HepG2 (cell line): Measurements from ENCODE around the gene CFAP73. TPM values are rescaled to one million over a fixed set of nuclear protein-coding genes. Genes with fewer than 3 reads are reported as not detected.

Experiments
- ATAC-seq: fragments of 200-7000 bp; cut with Tn5 transposase; 3 replicates; pipeline ENCODE4 v1.9.1; 2020; ENCODE audit warnings: mild to moderate bottlenecking, moderate library complexity
- BruUV-seq: library from RNA; stranded (reverse); fragments of 400-500 nt; replicated peaks from 2 replicates; lab custom pipeline; 2021; lab: Mats Ljungman, UMichigan
- CTCF ChIA-PET: fragments of 300-600 bp; formaldehyde crosslinking; extraction: SDS; loops from one replicate; lab custom pipeline; 2021; ENCODE audit warnings: low total read pairs, inconsistent platforms, low intra/inter-chr PET ratio; lab: Yijun Ruan, JAX
- POLR2A ChIA-PET: fragments of 350-600 bp; sonication (Branson Sonifier 250); formaldehyde crosslinking; loops from one replicate; lab custom pipeline; 2020; ENCODE audit warnings: antibody characterized with exemption, inconsistent platforms; lab: Yijun Ruan, JAX
- DNase-seq: peaks from one replicate; pipeline ENCODE4 v3.0.0-alpha.2; 2015; ENCODE audit warnings: low spot score
- FAIRE-seq: peaks from 3 replicates; lab custom pipeline; 2011; peaks lifted over from hg19 to GRCh38; lab: Jason Lieb, UNC
- H2AFZ ChIP-seq: one replicate; pipeline ENCODE4 v1.6.1; 2011; ENCODE audit warnings: low read length, inconsistent platforms
- H3K27ac ChIP-seq: fragments of 300-600 bp; 3 replicates; pipeline ENCODE4 v1.8.0; 2011; ENCODE audit warnings: mixed run types, mild to moderate bottlenecking, mixed read lengths, low read length, inconsistent platforms; ENCODE audit not compliant: insufficient read depth; ENCODE audit errors: extremely low read length
- H3K27me3 ChIP-seq, 2 experiments: fragments of 200-600 bp in 1 of 2; 2 replicates in 1 of 2; 3 replicates in 1 of 2; pipeline versions ENCODE4 v1.6.0 to v1.8.0; 2011; ENCODE audit warnings: low read length in 2 of 2, mild to moderate bottlenecking in 2 of 2, moderate library complexity in 2 of 2, inconsistent platforms in 1 of 2; ENCODE audit not compliant: insufficient read depth in 2 of 2, control insufficient read depth in 1 of 2
- H3K36me3 ChIP-seq, 2 experiments: fragments of 200-600 bp in 1 of 2; replicated peaks in 1 of 2; 2 replicates in 1 of 2; 3 replicates in 1 of 2; pipeline versions ENCODE4 v1.5.1 to v1.8.0; 2011; ENCODE audit warnings: low read length in 2 of 2, inconsistent platforms in 1 of 2; ENCODE audit not compliant: insufficient read depth in 2 of 2, control insufficient read depth in 1 of 2
- H3K4me1 ChIP-seq: 2 replicates; pipeline ENCODE4 v1.5.1; 2012; ENCODE audit warnings: low read length, inconsistent platforms; ENCODE audit not compliant: insufficient read depth
- H3K4me2 ChIP-seq: 2 replicates; pipeline ENCODE4 v1.6.0; 2011; ENCODE audit warnings: low read depth, low read length, inconsistent platforms
- H3K4me3 ChIP-seq, 3 experiments: fragments of 200-600 bp in 1 of 3; sonication (generic), shearing (Covaris generic) in 1 of 3; replicated peaks in 1 of 3; 2 replicates each; pipeline ENCODE4 v1.5.1; 2011 to 2016; ENCODE audit warnings: low read length in 3 of 3, inconsistent platforms in 2 of 3, low read depth in 2 of 3, mild to moderate bottlenecking in 2 of 3, control low read depth in 1 of 3, mixed read lengths in 1 of 3; ENCODE audit not compliant: insufficient read depth in 1 of 3
- H3K79me2 ChIP-seq: one replicate; pipeline ENCODE4 v1.6.1; 2011; ENCODE audit warnings: low read length, inconsistent platforms; ENCODE audit not compliant: insufficient read depth
- H3K9ac ChIP-seq: 2 replicates; pipeline ENCODE4 v1.6.0; 2011; ENCODE audit warnings: mild to moderate bottlenecking, low read depth, low read length, inconsistent platforms; ENCODE audit not compliant: insufficient read depth
- H3K9me3 ChIP-seq: 2 replicates; pipeline ENCODE4 v1.5.1; 2012; ENCODE audit warnings: mild to moderate bottlenecking, low read length
- H4K20me1 ChIP-seq: 2 replicates; pipeline ENCODE4 v1.6.0; 2011; ENCODE audit warnings: inconsistent platforms, mild to moderate bottlenecking, low read length, moderate library complexity; ENCODE audit not compliant: insufficient read depth
- ATF7-NPFF ChIP-seq: sonication (generic); formaldehyde crosslinking; IDR thresholded peaks from 2 replicates; pipeline ENCODE4 v1.8.1; 2023; ENCODE audit warnings: mild to moderate bottlenecking, low read depth, missing genetic modification reagents, moderate library complexity
- CEBPG ChIP-seq: IDR thresholded peaks from 2 replicates; pipeline ENCODE4 v1.6.1; 2016
- HMG20A ChIP-seq: IDR thresholded peaks from 2 replicates; pipeline ENCODE4 v1.6.1; 2016; ENCODE audit warnings: borderline replicate concordance
- JDP2 ChIP-seq: sonication (generic); formaldehyde crosslinking; IDR thresholded peaks from 2 replicates; pipeline ENCODE4 v1.8.1; 2022; ENCODE audit warnings: missing genetic modification reagents, borderline replicate concordance
- KMT2B ChIP-seq: IDR thresholded peaks from 2 replicates; pipeline ENCODE4 v1.6.1; 2016; ENCODE audit warnings: missing genetic modification reagents, missing compliant biosample characterization
- MEIS2 ChIP-seq: sonication (generic); formaldehyde crosslinking; IDR thresholded peaks from 2 replicates; pipeline ENCODE4 v1.9.0; 2021; ENCODE audit warnings: mild to moderate bottlenecking, missing genetic modification reagents
- PCBP2 ChIP-seq: fragments of 200-400 bp; formaldehyde crosslinking; optimal IDR thresholded peaks from 2 replicates; pipeline ENCODE3; 2018; ENCODE audit warnings: low read length, low read depth; ENCODE audit not compliant: poor library complexity, severe bottlenecking
- RELA ChIP-seq: sonication (generic); formaldehyde crosslinking; IDR thresholded peaks from 2 replicates; pipeline ENCODE4 v1.4.0; 2020; ENCODE audit warnings: missing genetic modification reagents
- SATB2 ChIP-seq: sonication (generic); formaldehyde crosslinking; IDR thresholded peaks from 2 replicates; pipeline ENCODE4 v1.5.0; 2020; ENCODE audit warnings: missing genetic modification reagents
- TCF7 ChIP-seq: sonication (generic); IDR thresholded peaks from 2 replicates; pipeline ENCODE4 v1.6.1; 2016; ENCODE audit warnings: antibody characterized with exemption, low read depth
- ZNF441 ChIP-seq: sonication (generic); formaldehyde crosslinking; IDR thresholded peaks from 2 replicates; pipeline ENCODE4 v1.7.0; 2021; ENCODE audit warnings: missing genetic modification reagents, borderline replicate concordance
- ZNF569 ChIP-seq: sonication (generic); formaldehyde crosslinking; IDR thresholded peaks from 2 replicates; pipeline ENCODE4 v1.5.0; 2020; ENCODE audit warnings: mild to moderate bottlenecking, missing genetic modification reagents, moderate library complexity, borderline replicate concordance
- ZNF761 ChIP-seq: sonication (generic); formaldehyde crosslinking; conservative IDR thresholded peaks from 2 replicates; pipeline ENCODE4 v1.4.0; 2020; ENCODE audit warnings: mild to moderate bottlenecking, missing genetic modification reagents
- ZSCAN31 ChIP-seq: sonication (generic); formaldehyde crosslinking; IDR thresholded peaks from 2 replicates; pipeline ENCODE4 v1.5.0; 2020; ENCODE audit warnings: low read depth, mild to moderate bottlenecking, missing genetic modification reagents
- WGBS: methylation state at CpG from one replicate; pipeline ENCODE4 v1.1.6; 2017; ENCODE audit warnings: low lambda C conversion rate; 5-methylcytosine and 5-hydroxymethylcytosine counted together
- in situ Hi-C: cut with HindIII; loops from 2 replicates; pipeline ENCODE4 v1.10.0; 2017; ENCODE audit warnings: low pct_unique_long_range_greater_than_20kb; ENCODE audit not compliant: extremely low pct_ligation_motif_present
- intact Hi-C: fragments of 100-400 bp; cut with micrococcal nuclease; formaldehyde crosslinking; loops from one replicate; pipeline ENCODE4 v1.10.0; 2022; ENCODE audit not compliant: unreplicated experiment
- polyA plus RNA-seq, 8 experiments: library from polyadenylated mRNA; depleted of rRNA in 3 of 8; stranded (reverse) in 7 of 8; unstranded in 1 of 8; fragments of >200 nt; fragmentation: Illumina TruSeq in 4 of 8; extraction: Trizol in 4 of 8; gene quantifications; 2 replicates each; pipeline versions ENCODE4 v1.2.1 to v1.2.3, GENCODE V29; 2011 to 2016; ENCODE audit warnings: low read depth in 4 of 8, missing spikeins in 1 of 8, mixed read lengths in 1 of 8; ENCODE audit not compliant: insufficient read depth in 1 of 8
- total RNA-seq, 5 experiments: library from RNA; depleted of rRNA; stranded (reverse); fragments of >200 nt; fragmentation: Illumina TruSeq; extraction: Trizol; gene quantifications; 2 replicates each; pipeline ENCODE4 v1.2.3, GENCODE V29; 2016; ENCODE audit warnings: low read depth in 1 of 5
- TF ChIP-seq, protein P1 (sequence below): sonication (generic); formaldehyde crosslinking; conservative IDR thresholded peaks from 2 replicates; pipeline ENCODE4 v1.8.0; 2022; ENCODE audit warnings: missing genetic modification reagents
- TF ChIP-seq, protein P2 (sequence below): sonication (generic); formaldehyde crosslinking; IDR thresholded peaks from 2 replicates; pipeline ENCODE4 v1.5.0; 2020; ENCODE audit warnings: missing genetic modification reagents
- TF ChIP-seq, protein P3 (sequence below): sonication (generic); formaldehyde crosslinking; IDR thresholded peaks from 2 replicates; pipeline ENCODE4 v1.8.1; 2023; ENCODE audit warnings: missing genetic modification reagents, mild to moderate bottlenecking, borderline replicate concordance
- TF ChIP-seq, protein P4 (sequence below): sonication (generic); formaldehyde crosslinking; IDR thresholded peaks from 2 replicates; pipeline ENCODE4 v1.4.0; 2020; ENCODE audit warnings: low read depth, mild to moderate bottlenecking, missing genetic modification reagents
- TF ChIP-seq, protein P5 (sequence below): IDR thresholded peaks from 2 replicates; pipeline ENCODE4 v1.6.1; 2016; ENCODE audit warnings: low read depth

The CFAP73 gene
- total and polyA plus RNA-seq, 2 of the 13 experiments (the other 11 are each of a cell fraction or from before 2014, with no cell fraction given) = not detected

DNA sequence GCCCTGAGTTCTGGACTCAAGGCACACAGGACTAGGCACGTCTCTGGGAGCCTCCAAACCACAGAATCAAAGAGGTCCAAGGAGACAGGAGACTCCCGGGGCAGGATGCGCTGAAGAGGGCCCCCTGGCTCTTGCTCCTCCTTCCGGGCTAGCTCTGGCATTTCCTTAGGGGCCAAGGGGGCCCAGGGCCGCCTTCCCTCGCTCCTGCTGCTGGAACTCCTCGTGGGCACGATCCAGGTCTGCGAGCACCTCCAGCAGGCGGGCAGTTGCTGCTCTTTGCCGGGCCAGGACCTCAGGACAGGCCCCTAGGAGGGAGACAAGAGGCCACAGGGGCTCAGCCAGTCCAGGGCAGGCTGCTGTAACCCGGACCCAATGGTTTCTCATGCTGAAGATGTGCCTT is 49.8 kb upstream of the CFAP73 start:
- WGBS = 0% methylated on average over 1 of the region's 12 CpGs
- intact Hi-C loops = loop anchor here (2.0 kb wide), 1 partner anchor 107 kb away; no protein-coding TSS in a partner anchor

More for the DNA sequence above, 49.8 kb upstream of the CFAP73 start:
- no TSS peak for BruUV-seq
- Histone ChIP-seq H3K9ac (no peak overlapping the region), H3K9me3 (no peaks in the 10 kb centered on the region), H2AFZ (no peak overlapping the region), H3K27me3 (peaks cover 0 to 6% of the 10 kb centered on the region in 2 experiments; a peak in 2 of 5 replicates), H4K20me1 (no peaks in the 10 kb centered on the region), H3K79me2 (no peaks in the 10 kb centered on the region), H3K4me3 (no peak overlapping the region), H3K4me1 (peaks cover 16% of the 10 kb centered on the region), H3K27ac (no peak overlapping the region), H3K4me2 (no peak overlapping the region), H3K36me3 (no peaks in the 10 kb centered on the region)
- FAIRE-seq (no peak), ATAC-seq (no peak), DNase-seq (no peak)
- TF ChIP-seq TCF7 (no peak), ZNF761 (CRISPR knock-in tag) (no peak), KMT2B (no peak), ZSCAN31 (CRISPR knock-in tag) (no peak), MEIS2 (no peak), ZNF441 (CRISPR knock-in tag) (no peak), CEBPG (CRISPR knock-in tag) (no peak), SATB2 (CRISPR knock-in tag) (no peak), JDP2 (CRISPR knock-in tag) (no peak), HMG20A (no peak), ZNF569 (CRISPR knock-in tag) (no peak), ATF7-NPFF (CRISPR knock-in tag) (no peak), RELA (no peak), PCBP2 (no peak)
- TF ChIP-seq, protein P1, sequence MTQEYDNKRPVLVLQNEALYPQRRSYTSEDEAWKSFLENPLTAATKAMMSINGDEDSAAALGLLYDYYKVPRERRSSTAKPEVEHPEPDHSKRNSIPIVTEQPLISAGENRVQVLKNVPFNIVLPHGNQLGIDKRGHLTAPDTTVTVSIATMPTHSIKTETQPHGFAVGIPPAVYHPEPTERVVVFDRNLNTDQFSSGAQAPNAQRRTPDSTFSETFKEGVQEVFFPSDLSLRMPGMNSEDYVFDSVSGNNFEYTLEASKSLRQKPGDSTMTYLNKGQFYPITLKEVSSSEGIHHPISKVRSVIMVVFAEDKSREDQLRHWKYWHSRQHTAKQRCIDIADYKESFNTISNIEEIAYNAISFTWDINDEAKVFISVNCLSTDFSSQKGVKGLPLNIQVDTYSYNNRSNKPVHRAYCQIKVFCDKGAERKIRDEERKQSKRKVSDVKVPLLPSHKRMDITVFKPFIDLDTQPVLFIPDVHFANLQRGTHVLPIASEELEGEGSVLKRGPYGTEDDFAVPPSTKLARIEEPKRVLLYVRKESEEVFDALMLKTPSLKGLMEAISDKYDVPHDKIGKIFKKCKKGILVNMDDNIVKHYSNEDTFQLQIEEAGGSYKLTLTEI (CRISPR knock-in tag) = no peak
- TF ChIP-seq, protein P2, sequence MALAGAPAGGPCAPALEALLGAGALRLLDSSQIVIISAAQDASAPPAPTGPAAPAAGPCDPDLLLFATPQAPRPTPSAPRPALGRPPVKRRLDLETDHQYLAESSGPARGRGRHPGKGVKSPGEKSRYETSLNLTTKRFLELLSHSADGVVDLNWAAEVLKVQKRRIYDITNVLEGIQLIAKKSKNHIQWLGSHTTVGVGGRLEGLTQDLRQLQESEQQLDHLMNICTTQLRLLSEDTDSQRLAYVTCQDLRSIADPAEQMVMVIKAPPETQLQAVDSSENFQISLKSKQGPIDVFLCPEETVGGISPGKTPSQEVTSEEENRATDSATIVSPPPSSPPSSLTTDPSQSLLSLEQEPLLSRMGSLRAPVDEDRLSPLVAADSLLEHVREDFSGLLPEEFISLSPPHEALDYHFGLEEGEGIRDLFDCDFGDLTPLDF (CRISPR knock-in tag) = no peak
- TF ChIP-seq, protein P3, sequence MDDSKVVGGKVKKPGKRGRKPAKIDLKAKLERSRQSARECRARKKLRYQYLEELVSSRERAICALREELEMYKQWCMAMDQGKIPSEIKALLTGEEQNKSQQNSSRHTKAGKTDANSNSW (CRISPR knock-in tag) = no peak
- TF ChIP-seq, protein P4, sequence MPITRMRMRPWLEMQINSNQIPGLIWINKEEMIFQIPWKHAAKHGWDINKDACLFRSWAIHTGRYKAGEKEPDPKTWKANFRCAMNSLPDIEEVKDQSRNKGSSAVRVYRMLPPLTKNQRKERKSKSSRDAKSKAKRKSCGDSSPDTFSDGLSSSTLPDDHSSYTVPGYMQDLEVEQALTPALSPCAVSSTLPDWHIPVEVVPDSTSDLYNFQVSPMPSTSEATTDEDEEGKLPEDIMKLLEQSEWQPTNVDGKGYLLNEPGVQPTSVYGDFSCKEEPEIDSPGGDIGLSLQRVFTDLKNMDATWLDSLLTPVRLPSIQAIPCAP (CRISPR knock-in tag) = no peak
- TF ChIP-seq, protein P5, sequence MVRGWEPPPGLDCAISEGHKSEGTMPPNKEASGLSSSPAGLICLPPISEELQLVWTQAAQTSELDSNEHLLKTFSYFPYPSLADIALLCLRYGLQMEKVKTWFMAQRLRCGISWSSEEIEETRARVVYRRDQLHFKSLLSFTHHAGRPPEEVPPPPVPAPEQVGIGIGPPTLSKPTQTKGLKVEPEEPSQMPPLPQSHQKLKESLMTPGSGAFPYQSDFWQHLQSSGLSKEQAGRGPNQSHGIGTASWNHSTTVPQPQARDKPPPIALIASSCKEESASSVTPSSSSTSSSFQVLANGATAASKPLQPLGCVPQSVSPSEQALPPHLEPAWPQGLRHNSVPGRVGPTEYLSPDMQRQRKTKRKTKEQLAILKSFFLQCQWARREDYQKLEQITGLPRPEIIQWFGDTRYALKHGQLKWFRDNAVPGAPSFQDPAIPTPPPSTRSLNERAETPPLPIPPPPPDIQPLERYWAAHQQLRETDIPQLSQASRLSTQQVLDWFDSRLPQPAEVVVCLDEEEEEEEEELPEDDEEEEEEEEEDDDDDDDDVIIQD (CRISPR knock-in tag) = no peak
- in situ Hi-C loops = loop anchor here (5.0 kb wide), 1 partner anchor 52 kb away; no protein-coding TSS in a partner anchor
- CTCF ChIA-PET = no interaction called here
- POLR2A ChIA-PET = no interaction called here
